Panc1 (cell line): Measurements from ENCODE around the gene GEMIN7. TPM values are rescaled to one million over a fixed set of nuclear protein-coding genes. Genes with fewer than 3 reads are reported as not detected.

Experiments
- ATAC-seq: fragments of 200-7000 bp; cut with Tn5 transposase; 2 replicates; pipeline ENCODE4 v1.9.1; 2020; ENCODE audit warnings: mild to moderate bottlenecking, moderate library complexity
- BruUV-seq: library from RNA; stranded (reverse); fragments of 400-500 nt; replicated peaks from 2 replicates; lab custom pipeline; 2021; lab: Mats Ljungman, UMichigan
- CTCF ChIA-PET: fragments of 300-600 bp; sonication (Branson Sonifier 250); formaldehyde crosslinking; loops from one replicate; lab custom pipeline; 2022; ENCODE audit warnings: antibody characterized with exemption; lab: Charles Lee
- POLR2A ChIA-PET: fragments of 300-600 bp; sonication (Branson Sonifier 250); formaldehyde crosslinking; loops from one replicate; lab custom pipeline; 2022; ENCODE audit warnings: antibody characterized with exemption; lab: Charles Lee
- DNase-seq: peaks from one replicate; pipeline ENCODE4 v3.0.0-alpha.2; 2010; ENCODE audit warnings: low read depth, low spot score
- H3K27ac ChIP-seq: 2 replicates; pipeline ENCODE4 v1.5.1; 2011; ENCODE audit warnings: mild to moderate bottlenecking, low read length, inconsistent platforms
- H3K27me3 ChIP-seq: fragments of 200-500 bp; sonication (Bioruptor generic); 2 replicates; pipeline ENCODE4 v1.6.0; 2014; ENCODE audit warnings: low read length, inconsistent platforms; ENCODE audit not compliant: control insufficient read depth, insufficient read depth
- H3K36me3 ChIP-seq: fragments of 200-500 bp; sonication (Bioruptor generic); 2 replicates; pipeline ENCODE4 v1.5.1; 2014; ENCODE audit warnings: inconsistent platforms, mild to moderate bottlenecking, low read length, moderate library complexity; ENCODE audit not compliant: control insufficient read depth, insufficient read depth
- H3K4me1 ChIP-seq: 2 replicates; pipeline ENCODE4 v1.5.1; 2011; ENCODE audit warnings: inconsistent platforms, mild to moderate bottlenecking, low read length, moderate library complexity; ENCODE audit not compliant: control insufficient read depth, insufficient read depth
- H3K4me3 ChIP-seq, 2 experiments: 2 replicates each; pipeline ENCODE4 v1.5.1; 2011 to 2012; ENCODE audit warnings: low read depth in 2 of 2, low read length in 2 of 2, mild to moderate bottlenecking in 2 of 2, inconsistent platforms in 1 of 2, moderate library complexity in 1 of 2
- H3K9me3 ChIP-seq: fragments of 200-500 bp; sonication (Bioruptor generic); 2 replicates; pipeline ENCODE4 v1.5.1; 2014; ENCODE audit warnings: low read depth, mild to moderate bottlenecking, inconsistent platforms, low read length, moderate library complexity; ENCODE audit not compliant: control insufficient read depth, insufficient read depth
- POLR2AphosphoS5 ChIP-seq: IDR thresholded peaks from 2 replicates; pipeline ENCODE4 v1.6.1; 2012; ENCODE audit warnings: mild to moderate bottlenecking, low read depth, low read length, moderate library complexity
- SIN3A ChIP-seq: IDR thresholded peaks from 2 replicates; pipeline ENCODE4 v1.6.1; 2012; ENCODE audit warnings: low read depth, mild to moderate bottlenecking, low read length, moderate library complexity, borderline replicate concordance; ENCODE audit not compliant: insufficient read depth
- TCF7L2 ChIP-seq: IDR thresholded peaks from 2 replicates; pipeline ENCODE4 v1.6.1; 2011; ENCODE audit warnings: mild to moderate bottlenecking, low read depth, low read length, inconsistent platforms
- in situ Hi-C: cut with HindIII; loops from 2 replicates; pipeline ENCODE4 v1.10.0; 2016; ENCODE audit warnings: low sequenced_read_pairs, low pct_unique_long_range_greater_than_20kb
- intact Hi-C: fragments of 100-400 bp; cut with micrococcal nuclease; formaldehyde crosslinking; loops from one replicate; pipeline ENCODE4 v1.10.0; 2022; ENCODE audit not compliant: unreplicated experiment
- total RNA-seq: library from RNA; stranded (reverse); gene quantifications from one replicate; pipeline ENCODE4 v1.2.1, GENCODE V29; 2021; ENCODE audit not compliant: unreplicated experiment
- TF ChIP-seq, protein P1 (sequence below), 2 experiments: IDR thresholded peaks; 2 replicates each; pipeline ENCODE4 v1.6.1; 2011 to 2012; ENCODE audit warnings: low read depth in 2 of 2, control low read depth in 1 of 2, low read length in 1 of 2, mild to moderate bottlenecking in 1 of 2, moderate library complexity in 1 of 2; ENCODE audit not compliant: insufficient read depth in 1 of 2
- TF ChIP-seq, protein P2 (sequence below): fragments of 450-650 bp; IDR thresholded peaks from 2 replicates; pipeline ENCODE4 v1.5.1; 2017; ENCODE audit warnings: mild to moderate bottlenecking

GEMIN7 gene
- total RNA-seq, 1 experiment from 2014 or later: 29.5 TPM

DNA sequence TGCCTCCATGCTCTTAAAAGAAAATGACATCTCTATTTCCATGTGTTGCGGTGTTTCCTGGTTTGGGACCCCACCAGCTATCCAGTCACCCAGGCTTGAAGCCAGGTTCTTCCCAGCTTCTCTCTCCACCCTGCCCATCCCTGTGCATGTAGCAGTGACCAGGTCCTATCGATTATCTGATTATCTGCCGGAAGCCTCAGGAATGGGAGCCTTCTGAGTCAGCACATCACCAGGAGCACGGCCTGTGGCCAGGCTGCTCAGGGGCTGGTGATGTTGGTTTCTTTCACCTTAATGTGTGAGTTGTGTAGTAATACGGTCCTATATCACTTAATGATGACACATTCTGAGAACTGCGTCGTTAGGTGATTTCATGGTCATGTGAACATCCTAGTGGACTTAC, 47.6 kb downstream of the GEMIN7 start:
- ATAC-seq (no peak), DNase-seq (no peak)
- Histone ChIP-seq H3K9me3 (no peaks in the 10 kb centered on the region), H3K4me3 (no peak overlapping the region), H3K4me1 (no peaks in the 10 kb centered on the region), H3K36me3 (no peaks in the 10 kb centered on the region), H3K27ac (no peak overlapping the region), H3K27me3 (no peaks in the 10 kb centered on the region)
- in situ Hi-C loops: no loop called here
- TF ChIP-seq, protein P1, sequence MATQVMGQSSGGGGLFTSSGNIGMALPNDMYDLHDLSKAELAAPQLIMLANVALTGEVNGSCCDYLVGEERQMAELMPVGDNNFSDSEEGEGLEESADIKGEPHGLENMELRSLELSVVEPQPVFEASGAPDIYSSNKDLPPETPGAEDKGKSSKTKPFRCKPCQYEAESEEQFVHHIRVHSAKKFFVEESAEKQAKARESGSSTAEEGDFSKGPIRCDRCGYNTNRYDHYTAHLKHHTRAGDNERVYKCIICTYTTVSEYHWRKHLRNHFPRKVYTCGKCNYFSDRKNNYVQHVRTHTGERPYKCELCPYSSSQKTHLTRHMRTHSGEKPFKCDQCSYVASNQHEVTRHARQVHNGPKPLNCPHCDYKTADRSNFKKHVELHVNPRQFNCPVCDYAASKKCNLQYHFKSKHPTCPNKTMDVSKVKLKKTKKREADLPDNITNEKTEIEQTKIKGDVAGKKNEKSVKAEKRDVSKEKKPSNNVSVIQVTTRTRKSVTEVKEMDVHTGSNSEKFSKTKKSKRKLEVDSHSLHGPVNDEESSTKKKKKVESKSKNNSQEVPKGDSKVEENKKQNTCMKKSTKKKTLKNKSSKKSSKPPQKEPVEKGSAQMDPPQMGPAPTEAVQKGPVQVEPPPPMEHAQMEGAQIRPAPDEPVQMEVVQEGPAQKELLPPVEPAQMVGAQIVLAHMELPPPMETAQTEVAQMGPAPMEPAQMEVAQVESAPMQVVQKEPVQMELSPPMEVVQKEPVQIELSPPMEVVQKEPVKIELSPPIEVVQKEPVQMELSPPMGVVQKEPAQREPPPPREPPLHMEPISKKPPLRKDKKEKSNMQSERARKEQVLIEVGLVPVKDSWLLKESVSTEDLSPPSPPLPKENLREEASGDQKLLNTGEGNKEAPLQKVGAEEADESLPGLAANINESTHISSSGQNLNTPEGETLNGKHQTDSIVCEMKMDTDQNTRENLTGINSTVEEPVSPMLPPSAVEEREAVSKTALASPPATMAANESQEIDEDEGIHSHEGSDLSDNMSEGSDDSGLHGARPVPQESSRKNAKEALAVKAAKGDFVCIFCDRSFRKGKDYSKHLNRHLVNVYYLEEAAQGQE (IDR thresholded peaks at IDR 0.05; ENCODE audit: insufficient read depth in 1 of 2, low read depth in 2 of 2, low read length in 1 of 2): no peak
- TF ChIP-seq, protein P2, sequence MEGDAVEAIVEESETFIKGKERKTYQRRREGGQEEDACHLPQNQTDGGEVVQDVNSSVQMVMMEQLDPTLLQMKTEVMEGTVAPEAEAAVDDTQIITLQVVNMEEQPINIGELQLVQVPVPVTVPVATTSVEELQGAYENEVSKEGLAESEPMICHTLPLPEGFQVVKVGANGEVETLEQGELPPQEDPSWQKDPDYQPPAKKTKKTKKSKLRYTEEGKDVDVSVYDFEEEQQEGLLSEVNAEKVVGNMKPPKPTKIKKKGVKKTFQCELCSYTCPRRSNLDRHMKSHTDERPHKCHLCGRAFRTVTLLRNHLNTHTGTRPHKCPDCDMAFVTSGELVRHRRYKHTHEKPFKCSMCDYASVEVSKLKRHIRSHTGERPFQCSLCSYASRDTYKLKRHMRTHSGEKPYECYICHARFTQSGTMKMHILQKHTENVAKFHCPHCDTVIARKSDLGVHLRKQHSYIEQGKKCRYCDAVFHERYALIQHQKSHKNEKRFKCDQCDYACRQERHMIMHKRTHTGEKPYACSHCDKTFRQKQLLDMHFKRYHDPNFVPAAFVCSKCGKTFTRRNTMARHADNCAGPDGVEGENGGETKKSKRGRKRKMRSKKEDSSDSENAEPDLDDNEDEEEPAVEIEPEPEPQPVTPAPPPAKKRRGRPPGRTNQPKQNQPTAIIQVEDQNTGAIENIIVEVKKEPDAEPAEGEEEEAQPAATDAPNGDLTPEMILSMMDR: no peak
- TF ChIP-seq POLR2AphosphoS5 (no peak), SIN3A (no peak), TCF7L2 (no peak)
- intact Hi-C loops: no loop called here
- BruUV-seq: no TSS peak
- ChIA-PET POLR2A (no interaction called here), CTCF (interaction anchor here (0.8 kb wide), 1 partner anchor 60 kb away, joined by 3 read pairs; no protein-coding TSS in a partner anchor)

DNA sequence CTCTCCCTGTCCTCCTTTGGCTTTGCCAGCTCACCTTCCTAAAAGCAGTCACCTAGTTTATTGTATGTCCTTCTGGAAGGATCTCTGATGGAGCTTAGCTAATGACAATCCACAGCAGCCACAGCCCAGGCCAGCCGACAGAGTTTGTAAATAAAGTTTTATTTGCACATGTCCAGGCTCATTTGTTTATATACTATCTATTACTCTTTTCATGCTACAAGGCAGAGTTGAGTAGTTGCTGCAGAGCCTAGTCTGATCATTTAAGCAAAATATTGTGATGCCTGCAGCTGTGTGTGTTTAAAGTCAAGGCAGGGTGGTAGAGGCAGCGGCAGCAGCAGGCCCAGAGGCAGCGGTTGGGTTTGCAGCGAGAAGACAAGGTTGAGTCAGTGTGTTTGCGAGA, 49.1 kb downstream of the GEMIN7 start:
- Histone ChIP-seq H3K36me3 (no peaks in the 10 kb centered on the region), H3K9me3 (no peaks in the 10 kb centered on the region), H3K4me1 (no peaks in the 10 kb centered on the region), H3K27me3 (no peaks in the 10 kb centered on the region), H3K27ac (no peak overlapping the region), H3K4me3 (no peak overlapping the region)
- CTCF ChIA-PET: no interaction called here
- POLR2A ChIA-PET: no interaction called here
- ATAC-seq (no peak), DNase-seq (no peak)
- no peak for TF ChIP-seq SIN3A
- no peak for TF ChIP-seq TCF7L2
- TF ChIP-seq POLR2AphosphoS5: no peak
- TF ChIP-seq, protein P2: no peak
- TF ChIP-seq, protein P1 (IDR thresholded peaks at IDR 0.05; ENCODE audit: insufficient read depth in 1 of 2, low read depth in 2 of 2, low read length in 1 of 2): no peak
- BruUV-seq: no TSS peak
- in situ Hi-C loops (no loop called here), intact Hi-C loops (no loop called here)
